Retinal pigment epithelial cell (primary cell): ENCODE results near the gene SAMD7.

Experiments used
- DNase-seq: peaks from one replicate; pipeline ENCODE4 v3.0.0-alpha.2; 2010; ENCODE audit warnings: low read depth
- H3K4me3 ChIP-seq: 2 replicates; pipeline ENCODE4 v1.5.1; 2011; ENCODE audit warnings: mild to moderate bottlenecking, low read length, control low read depth, moderate library complexity
- CTCF ChIP-seq: conservative IDR thresholded peaks from 2 replicates; pipeline ENCODE4 v1.5.1; 2011; ENCODE audit warnings: low read depth, low read length, control low read depth, inconsistent platforms

Gene SAMD7, protein sequence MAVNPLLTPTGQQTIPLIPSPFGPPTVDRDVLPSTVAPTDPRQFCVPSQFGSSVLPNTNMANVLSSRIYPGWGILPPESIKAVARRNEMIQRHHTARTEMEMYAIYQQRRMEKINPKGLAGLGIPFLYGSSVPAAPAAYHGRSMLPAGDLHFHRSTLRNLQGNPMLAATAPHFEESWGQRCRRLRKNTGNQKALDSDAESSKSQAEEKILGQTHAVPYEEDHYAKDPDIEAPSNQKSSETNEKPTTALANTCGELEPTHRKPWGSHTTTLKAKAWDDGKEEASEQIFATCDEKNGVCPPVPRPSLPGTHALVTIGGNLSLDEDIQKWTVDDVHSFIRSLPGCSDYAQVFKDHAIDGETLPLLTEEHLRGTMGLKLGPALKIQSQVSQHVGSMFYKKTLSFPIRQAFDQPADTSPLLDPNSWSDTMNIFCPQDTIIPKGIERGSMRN

DNA sequence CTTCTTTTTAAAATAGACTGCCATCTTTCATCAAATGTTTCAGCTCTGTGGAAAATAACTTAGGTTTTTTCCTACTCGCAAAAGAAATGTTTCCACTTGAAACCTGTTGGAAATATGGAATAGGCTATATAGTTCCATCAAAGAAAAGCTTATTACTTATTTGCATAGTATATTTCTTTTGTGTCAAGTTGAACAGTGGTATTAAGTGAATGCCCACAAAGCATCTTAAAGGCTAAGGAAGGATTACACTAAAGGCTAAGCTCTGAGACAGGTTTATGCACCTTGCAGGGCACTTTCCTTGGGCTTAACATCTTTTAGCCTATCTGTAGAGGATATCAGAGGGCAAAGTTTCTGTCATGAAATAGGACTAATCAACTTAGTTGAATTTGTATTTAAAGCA lies at the start of gene SAMD7:
Gene SAMD7, plus strand, starts transcription at position 301 of the 400 bp plus-strand sequence. CDS start 7,927 bp downstream, outside the sequence.
- H3K4me3 ChIP-seq: no peak within 1 kb of the TSS
- TF ChIP-seq CTCF: no peak

GRCh38 chr3:169861871-169862270 lies 49.5 kb upstream of the SAMD7 start:
- DNase-seq: no peak
- no peak for TF ChIP-seq CTCF
- H3K4me3 ChIP-seq: no peak overlapping the region

More for the DNA sequence above, at the start of gene SAMD7:
- DNase-seq: no peak

DNA sequence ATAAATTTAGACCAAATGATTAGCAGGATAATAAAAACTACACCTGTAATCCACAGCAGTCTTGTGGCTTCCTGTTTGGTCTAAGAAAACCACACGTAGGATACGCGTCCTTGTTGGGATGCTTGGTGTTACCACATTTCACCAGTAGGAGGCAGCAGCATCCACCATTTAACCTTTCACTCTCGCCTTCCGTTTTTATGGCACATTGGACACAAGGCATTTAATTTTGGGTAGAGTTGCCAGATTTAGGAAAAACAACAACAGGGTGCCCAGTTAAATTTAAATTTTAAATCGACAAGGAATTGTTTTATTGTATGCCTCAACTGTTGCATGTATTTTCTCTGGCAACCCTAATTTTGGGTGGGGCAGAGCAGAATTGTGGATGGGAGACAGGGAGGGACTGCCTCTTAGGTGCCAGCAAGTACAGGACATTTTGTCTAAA lies 47.9 kb upstream of the SAMD7 start:
- DNase-seq: peak; percentile 28
- peak; percentile 91 for TF ChIP-seq CTCF
- no peak overlapping the region for H3K4me3 ChIP-seq

GRCh38 chr3:169864270-169864669 lies 47.1 kb upstream of the SAMD7 start:
- H3K4me3 ChIP-seq: no peak overlapping the region
- TF ChIP-seq CTCF: no peak
- DNase-seq: no peak

DNA sequence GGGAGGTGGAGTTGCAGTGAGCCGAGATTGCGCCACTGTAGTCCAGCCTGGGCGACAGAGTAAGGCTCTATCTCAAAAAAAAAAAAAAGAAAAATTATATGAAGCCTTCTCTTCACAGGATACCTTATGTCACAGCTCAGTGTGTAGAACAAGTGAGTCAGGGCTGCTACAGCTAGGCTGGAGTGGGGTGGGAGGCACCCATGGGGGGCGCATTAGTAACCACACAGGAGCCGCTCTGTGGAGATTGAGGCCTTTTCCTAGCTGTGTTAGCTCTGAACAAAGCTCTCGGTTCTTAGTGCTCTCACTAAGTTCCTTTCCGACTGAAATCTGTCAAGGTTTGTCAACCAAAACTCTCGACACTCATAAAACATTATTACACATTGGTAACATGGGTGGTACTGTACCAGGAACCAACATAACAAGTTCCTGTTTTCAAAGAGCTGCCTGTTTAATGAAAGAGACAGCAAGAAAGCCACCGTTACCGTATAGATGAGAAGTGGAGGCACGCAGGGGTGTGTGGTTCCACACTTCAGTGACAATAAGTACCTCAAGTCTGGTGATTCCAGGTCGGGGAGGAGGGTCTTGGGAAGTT lies 46.1 kb upstream of the SAMD7 start:
- TF ChIP-seq CTCF: no peak
- H3K4me3 ChIP-seq: no peak overlapping the region
- DNase-seq: no peak

DNA sequence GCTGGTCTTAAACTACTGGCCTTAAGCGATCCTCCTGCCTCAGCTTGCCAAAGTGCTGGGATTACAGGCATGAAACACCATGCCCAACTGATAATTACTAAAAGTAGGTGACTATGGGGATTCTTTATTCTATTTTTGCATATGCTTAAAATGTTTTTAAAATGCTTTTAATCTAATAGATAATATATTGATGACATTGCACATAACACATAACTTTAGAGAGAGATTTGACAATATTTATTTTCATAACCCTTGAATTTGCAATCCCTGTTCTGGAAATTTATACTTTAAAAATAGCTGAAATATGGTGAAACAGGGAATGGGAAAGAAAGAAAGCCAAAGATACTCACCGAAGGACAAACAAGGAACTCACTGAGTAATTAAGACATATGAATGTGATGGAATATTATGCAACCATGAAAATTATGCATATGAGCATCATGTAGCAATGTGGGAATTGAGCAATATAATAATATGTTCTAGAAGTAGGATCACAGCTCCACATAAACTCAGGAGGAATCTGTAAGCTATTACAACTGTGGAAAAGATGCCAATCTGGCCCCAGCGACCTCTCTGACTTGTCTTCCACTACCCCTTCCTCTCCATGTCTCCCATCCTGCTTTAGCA lies 43.7 kb upstream of the SAMD7 start:
- no peak for TF ChIP-seq CTCF
- no peak for DNase-seq
- no peak overlapping the region for H3K4me3 ChIP-seq
